Sigmoid colon (tissue), 4 donors: Measurements from ENCODE around the gene ITSN2.

ENCODE experiments used
- POLR2A ChIP-seq, 2 donors: fragments of 450-650 bp; IDR thresholded peaks; one replicate each; pipeline ENCODE4 v1.6.1; 2016; ENCODE audit warnings: antibody characterized with exemption in 2 of 2, mild to moderate bottlenecking in 2 of 2, moderate library complexity in 2 of 2
- POLR2AphosphoS5 ChIP-seq, 4 donors: sonication (generic); formaldehyde crosslinking; IDR thresholded peaks; one replicate each; pipeline ENCODE4 v1.6.1; 2017; ENCODE audit warnings: antibody characterized with exemption in 4 of 4
- TF ChIP-seq, protein P1 (sequence below), 4 experiments: fragments of 450-650 bp in 3 of 4; fragments of 200-600 bp in 1 of 4; IDR thresholded peaks; one replicate each; pipeline ENCODE4 v1.5.1; 2016 to 2019; ENCODE audit warnings: antibody characterized with exemption in 4 of 4, mild to moderate bottlenecking in 3 of 4, moderate library complexity in 2 of 4

DNA sequence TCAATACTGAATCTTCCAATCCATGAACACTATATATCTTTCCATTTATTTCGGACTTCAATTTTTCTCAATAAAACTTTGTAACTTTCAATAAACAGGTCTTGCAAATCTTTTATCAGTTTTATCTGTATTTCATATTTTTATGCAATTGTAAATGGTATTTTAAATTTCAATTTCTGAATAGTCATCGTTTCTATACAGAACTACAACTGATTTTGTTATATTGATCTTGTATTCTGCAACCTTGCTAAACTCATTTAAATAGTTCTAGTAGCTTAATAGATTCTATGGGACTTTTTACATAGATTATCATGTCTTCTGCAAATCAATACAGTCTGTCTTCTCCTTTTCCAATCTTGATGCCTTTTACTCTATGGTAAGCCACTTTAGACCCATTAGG, 95.1 kb downstream of the ITSN2 start:
- TF ChIP-seq, protein P1, sequence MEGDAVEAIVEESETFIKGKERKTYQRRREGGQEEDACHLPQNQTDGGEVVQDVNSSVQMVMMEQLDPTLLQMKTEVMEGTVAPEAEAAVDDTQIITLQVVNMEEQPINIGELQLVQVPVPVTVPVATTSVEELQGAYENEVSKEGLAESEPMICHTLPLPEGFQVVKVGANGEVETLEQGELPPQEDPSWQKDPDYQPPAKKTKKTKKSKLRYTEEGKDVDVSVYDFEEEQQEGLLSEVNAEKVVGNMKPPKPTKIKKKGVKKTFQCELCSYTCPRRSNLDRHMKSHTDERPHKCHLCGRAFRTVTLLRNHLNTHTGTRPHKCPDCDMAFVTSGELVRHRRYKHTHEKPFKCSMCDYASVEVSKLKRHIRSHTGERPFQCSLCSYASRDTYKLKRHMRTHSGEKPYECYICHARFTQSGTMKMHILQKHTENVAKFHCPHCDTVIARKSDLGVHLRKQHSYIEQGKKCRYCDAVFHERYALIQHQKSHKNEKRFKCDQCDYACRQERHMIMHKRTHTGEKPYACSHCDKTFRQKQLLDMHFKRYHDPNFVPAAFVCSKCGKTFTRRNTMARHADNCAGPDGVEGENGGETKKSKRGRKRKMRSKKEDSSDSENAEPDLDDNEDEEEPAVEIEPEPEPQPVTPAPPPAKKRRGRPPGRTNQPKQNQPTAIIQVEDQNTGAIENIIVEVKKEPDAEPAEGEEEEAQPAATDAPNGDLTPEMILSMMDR (IDR thresholded peaks at IDR 0.05) = no peak
- TF ChIP-seq POLR2AphosphoS5 (IDR thresholded peaks at IDR 0.05) = no peak
- no peak for TF ChIP-seq POLR2A (IDR thresholded peaks at IDR 0.05)
